ENCODE results near the gene SLC37A1.

SLC37A1 gene

GRCh38 chr21:42558846-42559245 lies 45.2 kb downstream of the SLC37A1 start:
- no peak for DNase-seq (ENCODE audit: low read depth in 2 of 3, low spot score in 1 of 3)

- DNase-seq (ENCODE audit: low read depth in 2 of 3, low spot score in 1 of 3), result no peak
These were observed 45.7 kb downstream of the SLC37A1 start for GRCh38 chr21:42559326-42559725.

GRCh38 chr21:42560517-42561179 lies 47.0 kb downstream of the SLC37A1 start:
- no peak for DNase-seq (ENCODE audit: low read depth in 2 of 3, low spot score in 1 of 3)

GRCh38 chr21:42561762-42562650 lies 48.4 kb downstream of the SLC37A1 start:
- DNase-seq (ENCODE audit: low read depth in 2 of 3, low spot score in 1 of 3), result no peak

GRCh38 chr21:42562816-42563215 lies 49.2 kb downstream of the SLC37A1 start:
- no peak for DNase-seq (ENCODE audit: low read depth in 2 of 3, low spot score in 1 of 3)

- DNase-seq (ENCODE audit: low read depth in 2 of 3, low spot score in 1 of 3), result no peak
These were observed 49.6 kb downstream of the SLC37A1 start for GRCh38 chr21:42563261-42563660.

- DNase-seq (ENCODE audit: low read depth in 2 of 3, low spot score in 1 of 3), result no peak
These were observed 50.0 kb downstream of the SLC37A1 start for GRCh38 chr21:42563686-42564085.

GRCh38 chr21:42564561-42564971 lies 50.9 kb downstream of the SLC37A1 start:
- no peak for DNase-seq (ENCODE audit: low read depth in 2 of 3, low spot score in 1 of 3)

- no peak for DNase-seq (ENCODE audit: low read depth in 2 of 3, low spot score in 1 of 3)
These were observed 51.7 kb downstream of the SLC37A1 start for GRCh38 chr21:42565206-42565810.

GRCh38 chr21:42565886-42566523 lies 52.4 kb downstream of the SLC37A1 start:
- no peak for DNase-seq (ENCODE audit: low read depth in 2 of 3, low spot score in 1 of 3)

- DNase-seq (ENCODE audit: low read depth in 2 of 3, low spot score in 1 of 3), result no peak
These were observed 53.0 kb downstream of the SLC37A1 start for GRCh38 chr21:42566524-42567213.

GRCh38 chr21:42567214-42567555 lies 53.5 kb downstream of the SLC37A1 start:
- no peak for DNase-seq (ENCODE audit: low read depth in 2 of 3, low spot score in 1 of 3)

GRCh38 chr21:42567861-42568260 lies 54.2 kb downstream of the SLC37A1 start:
- no peak for DNase-seq (ENCODE audit: low read depth in 2 of 3, low spot score in 1 of 3)

- DNase-seq (ENCODE audit: low read depth in 2 of 3, low spot score in 1 of 3), result no peak
These were observed 54.7 kb downstream of the SLC37A1 start for GRCh38 chr21:42568376-42568775.

GRCh38 chr21:42568866-42569731 lies 55.4 kb downstream of the SLC37A1 start:
- no peak for DNase-seq (ENCODE audit: low read depth in 2 of 3, low spot score in 1 of 3)

- no peak for DNase-seq (ENCODE audit: low read depth in 2 of 3, low spot score in 1 of 3)
These were observed 56.2 kb downstream of the SLC37A1 start for GRCh38 chr21:42569732-42570301.

- no peak for DNase-seq (ENCODE audit: low read depth in 2 of 3, low spot score in 1 of 3)
These were observed 56.7 kb downstream of the SLC37A1 start for GRCh38 chr21:42570362-42570761.

- no peak for DNase-seq (ENCODE audit: low read depth in 2 of 3, low spot score in 1 of 3)
These were observed 57.3 kb downstream of the SLC37A1 start for GRCh38 chr21:42570841-42571387.

GRCh38 chr21:42571391-42572150 lies 57.9 kb downstream of the SLC37A1 start:
- DNase-seq (ENCODE audit: low read depth in 2 of 3, low spot score in 1 of 3), result no peak

Measured in stimulated activated CD4-positive, alpha-beta T cell treated with anti-CD3 and anti-CD28 coated beads, Interleukin-12 subunit alpha, Interleukin-12 subunit beta, amount 100 ng/mL, for 48 hours (primary cell).